ENCODE measurements around the gene SALL3.
"Not testable (repeated sequence)": the region's sequence is repeated elsewhere in the genome, so short reads cannot be mapped to it uniquely, and the experiment has no call there.

SALL3 gene

DNA sequence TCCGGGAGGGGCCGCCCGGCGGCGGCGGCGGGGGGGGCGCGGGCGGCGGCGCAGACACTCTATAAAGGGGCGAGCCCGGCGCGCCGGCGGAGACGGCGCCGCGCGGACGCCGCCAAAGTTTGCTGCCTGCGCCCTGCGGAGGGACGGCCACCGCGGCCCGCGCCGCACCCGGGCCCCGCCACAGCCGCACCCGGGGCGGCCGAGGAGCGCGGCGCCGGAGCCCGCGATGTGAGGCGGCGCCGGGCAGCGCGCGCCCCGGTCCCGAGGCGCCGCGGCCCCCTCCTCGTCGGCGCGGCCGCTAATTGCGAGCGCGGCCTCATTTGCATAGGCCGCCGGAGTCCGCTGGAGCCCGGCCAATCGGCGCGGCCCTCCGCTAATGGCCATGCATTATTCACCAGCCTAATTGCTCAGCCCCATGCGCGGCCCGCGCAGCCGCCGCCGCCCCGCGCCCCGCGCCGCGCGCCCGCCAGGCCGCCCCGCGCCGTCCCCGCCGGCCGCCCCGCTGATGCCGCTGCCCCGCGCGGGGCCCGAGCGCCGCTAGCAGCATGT is at the start of gene SALL3:
TSS of gene SALL3 (plus strand) at position 89 of the 549 bp plus-strand sequence. CDS start at position 546, 457 bp downstream.
- DNase-seq: no peak

DNA sequence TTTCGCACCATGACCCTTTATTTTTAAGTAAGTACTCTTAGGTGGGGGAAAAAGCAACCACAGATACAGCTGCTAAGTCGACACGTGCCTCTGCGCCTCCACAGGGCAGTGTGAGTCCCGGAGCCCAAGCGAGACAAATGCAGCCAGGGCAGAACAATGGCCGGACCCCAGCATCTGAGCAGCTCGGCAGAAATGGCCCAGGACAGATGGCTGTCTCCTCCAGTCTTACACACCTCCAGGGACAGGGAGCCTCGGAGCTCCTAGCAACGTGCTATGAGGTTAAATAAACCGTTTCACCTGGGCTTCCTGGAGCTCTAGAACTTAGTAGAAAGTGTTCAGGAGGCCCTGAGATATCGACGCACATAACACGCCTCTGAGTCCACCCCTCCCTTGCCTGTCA is 47.3 kb upstream of the SALL3 start:
- no peak for DNase-seq

DNA sequence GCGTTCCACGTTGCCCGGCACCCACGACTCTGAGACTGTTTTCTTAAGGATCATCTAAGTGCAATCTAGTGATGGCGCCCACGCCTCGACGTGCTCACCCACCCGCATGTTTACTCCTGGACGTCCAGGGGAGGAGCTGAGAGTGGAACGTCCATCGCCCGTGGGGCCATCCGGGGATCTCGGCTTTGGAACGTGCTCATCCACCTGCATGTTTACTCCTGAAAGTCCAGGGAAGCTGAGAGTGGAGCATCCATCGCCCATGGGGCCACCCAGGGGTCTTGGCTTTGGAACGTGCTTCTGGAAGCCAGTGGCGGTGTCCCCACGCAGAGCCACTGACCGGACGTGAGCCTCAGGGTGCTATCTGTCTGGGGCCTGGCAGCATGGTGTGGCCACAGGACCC is 45.6 kb upstream of the SALL3 start:
- DNase-seq: no peak

DNA sequence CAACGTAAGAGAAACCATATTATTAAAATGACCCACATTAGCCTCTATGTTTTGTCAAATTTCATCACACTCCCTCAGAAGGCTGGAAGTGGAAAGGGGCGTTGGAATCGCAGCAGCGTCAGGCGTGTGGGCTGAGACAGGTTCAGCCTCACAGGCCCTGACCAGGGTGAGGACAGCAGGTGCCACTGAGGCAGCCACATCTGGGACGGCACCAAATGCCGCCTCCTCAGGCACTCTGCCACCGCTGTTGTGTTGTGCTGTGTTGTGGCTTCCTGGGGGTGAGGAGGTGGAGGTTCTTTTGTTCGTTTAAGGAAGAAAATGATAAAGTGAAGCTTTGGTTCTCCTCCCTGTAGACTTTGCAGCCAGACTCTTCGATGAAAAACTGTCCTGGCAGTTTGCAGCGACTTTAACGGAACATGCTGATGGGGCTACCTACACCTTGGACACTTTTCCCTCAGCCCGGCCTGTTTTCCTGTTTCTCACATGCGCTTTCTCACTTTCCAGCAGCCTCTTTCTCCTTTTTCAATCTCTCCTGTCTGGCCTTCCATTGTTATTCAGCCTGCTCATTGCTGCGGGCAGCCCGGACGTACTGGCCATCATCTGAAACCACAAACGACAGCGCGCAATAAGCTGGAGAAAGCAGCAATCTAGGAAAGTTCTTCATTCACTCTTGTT is 44.9 kb upstream of the SALL3 start:
- DNase-seq: no peak

DNA sequence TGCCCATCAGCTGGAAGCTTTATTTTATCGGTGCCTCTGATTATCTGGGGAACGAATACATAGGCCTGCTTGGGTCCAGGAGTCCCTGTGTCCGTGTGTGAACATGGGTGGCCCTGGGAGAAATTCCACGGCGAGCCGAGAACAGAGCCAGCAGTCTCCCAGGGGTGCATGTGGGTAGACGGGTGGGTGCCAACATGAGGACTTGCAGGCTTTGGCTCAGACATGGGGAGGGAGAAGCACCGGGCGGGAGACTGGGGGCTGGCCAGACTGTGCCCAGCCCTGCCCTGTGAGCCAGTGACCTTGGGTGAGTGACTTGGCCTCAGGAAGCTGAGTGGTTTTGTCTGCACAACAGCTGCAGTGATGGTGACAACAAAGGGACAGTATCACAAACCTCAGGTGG is 44.2 kb upstream of the SALL3 start:
- no peak for DNase-seq

DNA sequence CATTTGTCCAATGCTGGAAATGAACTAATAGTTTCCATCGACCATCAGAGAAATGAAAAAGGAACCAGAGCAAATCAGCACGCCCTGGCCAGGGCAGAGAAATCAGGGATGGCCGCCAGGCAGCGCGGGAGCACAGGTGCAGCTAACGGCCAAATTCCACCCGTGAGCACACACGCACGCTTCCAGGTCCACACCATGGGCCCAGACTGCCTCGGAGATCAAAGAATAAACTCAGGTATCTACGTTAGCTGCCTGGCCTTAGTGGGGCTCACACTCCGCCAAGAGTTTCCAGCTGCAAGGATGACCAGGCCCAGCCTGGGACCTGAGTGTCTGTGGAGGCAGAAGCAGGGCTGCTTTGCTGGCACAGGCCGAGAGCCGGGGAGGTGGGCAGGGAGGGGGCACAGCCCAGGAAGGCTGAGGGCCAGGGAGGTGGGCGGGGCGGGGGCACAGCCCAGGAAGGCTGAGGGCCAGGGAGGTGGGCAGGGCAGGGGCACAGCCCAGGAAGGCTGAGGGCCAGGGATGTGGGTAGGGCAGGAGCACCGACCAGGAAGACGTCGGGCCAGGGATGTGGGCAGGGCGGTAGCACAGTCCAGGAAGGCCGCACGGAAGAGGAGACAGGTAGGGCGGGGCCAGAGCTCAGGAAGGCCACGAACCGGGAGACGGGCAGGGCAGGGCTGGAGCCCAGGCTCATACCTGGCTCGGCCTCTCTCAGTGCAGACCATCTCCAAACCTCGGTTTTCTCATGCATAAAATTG is 43.2 kb upstream of the SALL3 start:
- no peak for DNase-seq

DNA sequence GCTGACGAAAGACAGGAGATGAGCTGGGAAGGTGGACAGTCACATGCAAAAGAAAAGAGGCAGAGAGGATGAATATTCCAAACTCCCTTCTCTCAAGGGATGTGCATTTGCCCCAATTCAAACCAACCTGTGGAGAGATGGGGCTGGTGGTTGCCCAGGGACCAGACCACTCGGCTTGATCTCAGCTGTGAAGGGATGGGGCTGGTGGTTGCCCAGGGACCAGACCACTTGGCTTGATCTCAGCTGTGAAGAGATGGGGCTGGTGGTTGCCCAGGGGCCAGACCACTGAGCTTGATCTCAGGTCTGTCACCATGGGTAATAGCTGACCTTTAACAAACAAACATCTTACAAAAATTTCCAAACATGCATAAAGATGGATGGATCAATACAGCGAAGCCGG is 42.5 kb upstream of the SALL3 start:
- no peak for DNase-seq

DNA sequence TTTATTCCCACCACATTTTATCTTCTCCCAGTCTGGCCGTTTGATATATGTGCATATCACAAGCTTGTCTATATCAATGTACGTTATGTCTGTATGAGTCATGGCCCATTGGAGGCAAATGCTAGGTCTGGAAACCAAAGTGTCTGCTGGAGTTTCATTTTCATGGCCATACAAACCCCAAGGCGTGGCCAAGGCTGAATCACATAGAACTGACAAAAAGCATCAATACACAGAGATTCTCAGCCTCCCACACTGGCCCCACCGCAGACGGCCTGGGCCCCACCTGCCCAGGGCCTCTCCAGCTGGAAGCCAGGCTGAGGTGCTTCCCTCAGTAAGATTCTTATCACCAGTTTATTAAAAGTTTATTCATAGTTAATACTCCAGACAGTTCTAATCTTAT is 40.5 kb upstream of the SALL3 start:
- no peak for DNase-seq

DNA sequence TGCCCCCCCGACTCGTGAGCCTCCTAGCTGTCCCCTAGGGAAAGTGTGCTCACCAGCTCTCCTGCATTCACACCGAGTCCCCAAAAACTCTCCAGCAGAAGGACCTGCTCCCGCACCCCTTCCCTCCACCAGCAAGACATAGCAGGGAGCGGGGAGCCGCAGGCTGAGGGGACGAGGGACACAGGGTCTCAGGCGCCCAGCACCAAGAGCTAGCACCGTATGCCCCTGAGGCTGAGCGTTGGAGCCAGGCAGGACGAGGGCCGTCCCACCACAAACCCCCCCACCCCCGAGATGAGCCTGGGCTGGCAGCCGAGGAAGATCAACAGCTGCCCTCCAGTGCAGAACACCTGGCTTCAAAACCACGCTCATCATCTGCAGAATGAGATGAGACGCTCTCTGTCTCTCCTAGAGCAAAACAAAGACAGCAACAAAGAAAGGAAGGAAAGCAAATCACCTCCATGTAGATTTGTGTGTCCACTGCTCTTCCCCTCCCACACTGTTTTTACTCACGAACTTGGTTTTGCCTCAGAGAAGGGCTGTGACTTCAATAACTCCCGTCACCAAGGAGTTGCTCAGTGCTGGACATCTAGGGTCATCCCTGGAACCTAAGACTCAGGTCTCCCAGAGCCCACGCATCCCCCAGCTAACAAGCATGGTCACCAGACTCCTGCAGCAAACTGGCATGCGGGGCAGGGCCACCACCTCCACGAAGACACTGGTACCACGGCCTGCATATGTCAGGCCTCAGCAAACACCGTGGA is 39.7 kb upstream of the SALL3 start:
- DNase-seq: no peak

DNA sequence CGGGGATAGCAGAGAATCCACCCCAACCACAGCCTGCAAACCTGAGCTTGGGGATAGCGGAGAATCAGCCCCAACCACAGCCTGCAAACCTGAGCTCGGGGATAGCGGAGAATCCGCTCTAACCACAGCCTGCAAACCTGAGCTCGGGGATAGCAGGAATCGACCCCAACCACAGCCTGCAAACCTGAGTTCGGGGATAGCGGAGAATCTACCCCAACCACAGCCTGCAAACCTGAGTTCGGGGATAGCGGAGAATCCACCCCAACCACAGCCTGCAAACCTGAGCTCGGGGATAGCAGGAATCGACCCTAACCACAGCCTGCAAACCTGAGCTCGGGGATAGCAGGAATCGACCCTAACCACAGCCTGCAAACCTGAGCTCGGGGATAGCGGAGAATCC is 37.4 kb upstream of the SALL3 start:
- DNase-seq: not testable (repeated sequence)

DNA sequence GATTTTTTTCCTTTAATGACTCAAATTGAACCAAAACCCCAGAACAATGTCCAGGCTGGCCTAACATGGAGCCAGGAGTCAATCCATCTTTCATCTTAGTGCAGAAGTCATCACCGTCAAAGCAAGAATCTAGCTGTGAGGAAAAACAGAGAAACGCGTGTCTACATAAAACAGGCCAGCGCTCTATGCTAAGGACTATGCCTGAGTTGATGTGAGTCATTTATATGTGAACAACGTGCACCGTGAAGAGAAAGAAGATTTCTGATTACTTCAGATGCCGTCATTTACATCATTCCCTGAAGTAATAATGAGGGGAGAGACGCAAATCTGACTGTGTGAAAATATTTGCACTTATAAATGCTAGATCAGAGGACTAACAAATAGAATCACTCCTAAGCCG is 34.0 kb upstream of the SALL3 start:
- no peak for DNase-seq

DNA sequence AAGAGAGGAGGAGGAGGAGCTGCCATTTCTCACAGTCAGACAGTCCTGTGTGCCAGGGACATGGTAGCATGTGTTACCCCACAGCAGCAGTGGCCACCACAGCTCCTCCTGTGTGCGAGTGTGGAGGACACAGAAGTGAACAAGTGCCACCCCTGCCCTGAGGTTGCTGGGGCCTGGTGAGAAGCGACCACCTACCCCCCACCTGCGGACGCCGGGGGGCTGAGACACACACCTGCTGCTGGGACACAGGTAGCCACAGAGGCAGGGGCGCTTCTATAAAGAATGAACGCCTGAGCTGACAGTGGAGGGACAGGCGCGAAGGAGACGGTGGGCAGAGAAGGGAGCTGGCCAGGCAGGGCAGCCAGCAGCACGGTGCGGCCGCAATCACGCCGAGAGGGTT is 32.3 kb upstream of the SALL3 start:
- no peak for DNase-seq

DNA sequence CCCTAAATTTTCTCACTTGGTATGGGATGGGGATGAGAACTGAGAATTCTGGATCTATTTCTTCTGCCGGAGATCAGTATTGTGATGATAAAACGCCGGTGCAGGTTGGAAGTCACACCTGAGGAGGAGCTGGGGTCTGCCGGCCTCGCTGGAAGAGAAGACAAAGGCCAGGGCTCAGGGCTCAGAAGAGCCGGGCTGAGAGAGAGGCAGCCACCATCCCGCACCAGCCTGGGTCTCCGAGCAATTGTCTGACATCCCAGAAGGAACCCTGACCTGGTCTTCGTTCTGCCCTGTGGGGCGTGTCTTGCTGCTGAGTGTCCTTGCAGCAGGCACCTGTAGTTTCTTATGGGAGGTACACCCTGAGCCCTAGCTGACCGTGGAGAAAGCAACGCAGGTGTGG is 31.4 kb upstream of the SALL3 start:
- no peak for DNase-seq

DNA sequence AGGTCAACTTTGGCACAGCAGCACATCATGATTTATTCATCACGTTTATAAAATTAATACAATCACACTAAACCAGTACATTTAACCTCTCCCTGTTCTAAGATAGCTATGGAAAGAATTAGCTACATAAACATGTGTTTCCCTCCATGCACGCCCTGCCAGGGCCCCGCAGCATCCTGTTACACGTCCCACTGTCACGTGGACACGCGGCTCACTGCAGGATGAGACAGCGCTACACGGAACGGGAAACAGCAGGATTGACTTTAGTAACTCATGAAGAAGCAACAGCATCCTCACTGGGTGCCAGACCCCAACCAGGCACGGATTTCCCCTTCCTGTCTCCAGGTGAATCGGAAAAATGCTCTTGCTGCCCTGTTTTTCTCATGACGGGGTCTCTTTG is 30.9 kb upstream of the SALL3 start:
- DNase-seq: no peak

DNA sequence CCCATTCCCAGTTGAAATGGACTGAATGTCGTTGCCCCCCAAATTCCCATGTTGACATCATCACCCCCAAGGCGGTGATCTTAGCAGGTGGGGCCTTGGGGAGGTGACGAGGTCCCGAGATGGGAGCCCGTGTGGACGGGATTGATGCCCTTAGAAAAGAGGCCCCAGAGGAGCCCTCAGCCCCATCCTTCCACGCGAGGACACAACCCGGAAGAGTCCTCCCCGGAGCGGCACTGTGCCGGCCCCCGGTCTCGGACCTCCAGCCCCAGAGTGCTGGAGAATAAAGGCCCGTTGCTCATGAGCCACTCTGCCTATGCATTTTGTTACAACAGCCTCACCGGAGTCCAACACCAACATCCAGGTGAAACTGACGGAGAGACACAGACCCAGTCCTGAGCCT is 30.4 kb upstream of the SALL3 start:
- DNase-seq: no peak

DNA sequence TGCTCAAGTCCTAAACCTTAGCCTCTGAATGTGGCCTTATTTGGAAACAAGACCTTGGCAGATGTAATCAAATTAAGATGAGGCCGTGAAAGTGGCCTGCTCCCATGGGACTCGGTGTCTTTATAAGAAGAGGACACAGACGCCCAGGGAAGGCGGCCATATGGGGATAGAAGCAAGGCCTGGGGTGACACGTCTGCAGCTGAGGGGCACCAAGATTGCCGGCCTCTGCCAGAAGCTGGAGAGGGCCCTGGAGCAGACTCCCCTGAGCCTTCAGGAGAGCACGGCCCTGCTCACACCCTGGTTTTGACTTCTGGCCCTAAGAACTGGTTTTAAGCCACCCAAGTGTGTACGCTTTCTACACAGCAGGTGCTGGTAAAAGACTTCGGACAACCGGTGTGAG is 29.2 kb upstream of the SALL3 start:
- no peak for DNase-seq

DNA sequence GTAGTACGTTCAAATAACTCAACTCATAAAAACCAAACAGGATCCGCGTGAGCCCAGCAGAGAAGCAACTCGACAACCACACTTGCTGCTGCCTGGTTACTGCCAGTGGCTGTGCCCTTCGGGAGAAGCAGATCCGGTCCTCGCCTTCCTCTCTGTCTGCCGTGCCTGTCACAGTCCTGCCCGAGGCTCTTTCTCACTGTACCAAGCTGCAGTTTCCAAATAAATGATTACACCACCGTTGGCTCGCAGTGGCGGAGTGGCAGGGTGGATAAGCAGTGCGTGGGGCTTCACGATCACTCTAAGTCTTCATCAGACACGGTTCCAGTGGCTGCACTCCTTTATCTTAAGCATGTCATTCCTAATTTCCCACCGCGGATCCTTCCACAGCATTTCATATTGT is 26.1 kb upstream of the SALL3 start:
- no peak for DNase-seq

DNA sequence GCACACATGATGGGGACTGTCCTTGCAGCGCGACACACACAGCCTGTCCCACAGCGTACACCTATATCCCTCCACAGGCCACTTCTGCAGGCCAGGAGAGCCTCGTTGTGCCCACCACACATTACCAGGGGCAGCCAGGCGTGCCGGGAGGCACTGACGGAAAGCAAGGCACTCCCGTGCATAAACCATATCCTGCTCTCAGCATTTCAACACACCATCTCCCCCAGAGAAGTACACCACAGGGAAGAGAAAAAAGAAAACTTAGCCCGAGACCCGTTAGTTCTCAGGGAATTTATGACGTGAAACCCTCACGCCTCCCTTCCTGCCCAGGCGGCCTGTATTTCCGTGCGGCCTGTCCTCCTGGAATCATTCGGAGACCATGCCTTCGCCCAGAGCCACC is 24.6 kb upstream of the SALL3 start:
- DNase-seq: no peak

DNA sequence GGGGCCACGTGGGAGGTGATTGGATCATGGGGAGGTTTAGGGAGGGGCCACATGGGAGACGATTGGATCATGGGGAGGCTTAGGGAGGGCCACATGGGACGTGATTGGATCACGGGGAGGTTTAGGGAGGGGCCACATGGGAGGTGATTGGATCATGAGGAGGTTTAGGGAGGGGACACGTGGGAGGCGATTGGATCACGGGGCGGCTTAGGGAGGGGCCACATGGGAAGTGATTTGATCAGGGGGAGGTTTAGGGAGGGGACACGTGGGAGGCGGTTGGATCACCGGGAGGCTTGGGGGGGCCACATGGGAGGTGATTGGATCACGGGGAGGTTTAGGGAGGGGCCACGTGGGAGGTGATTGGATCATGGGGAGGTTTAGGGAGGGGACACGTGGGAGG is 22.5 kb upstream of the SALL3 start:
- DNase-seq: no peak

DNA sequence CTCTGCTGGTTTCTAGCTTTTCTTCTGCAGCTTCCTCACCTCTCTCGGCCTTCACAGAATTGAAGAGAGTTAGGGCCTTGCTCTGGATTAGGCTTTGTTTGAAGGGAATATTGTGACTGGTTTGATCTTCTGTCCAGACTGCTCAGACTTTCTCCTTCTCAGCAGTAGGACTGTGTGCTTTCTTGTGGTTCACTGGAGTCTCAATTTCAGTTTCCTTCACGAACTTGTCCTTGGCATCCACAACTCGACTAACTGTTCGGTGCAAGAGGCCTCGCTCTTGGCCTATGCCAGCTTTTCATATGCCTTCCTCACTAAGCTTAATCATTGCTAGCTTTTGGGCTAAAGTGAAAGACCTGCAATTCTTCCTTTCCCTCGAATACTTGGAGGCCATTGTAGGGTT is 18.9 kb upstream of the SALL3 start:
- no peak for DNase-seq

DNA sequence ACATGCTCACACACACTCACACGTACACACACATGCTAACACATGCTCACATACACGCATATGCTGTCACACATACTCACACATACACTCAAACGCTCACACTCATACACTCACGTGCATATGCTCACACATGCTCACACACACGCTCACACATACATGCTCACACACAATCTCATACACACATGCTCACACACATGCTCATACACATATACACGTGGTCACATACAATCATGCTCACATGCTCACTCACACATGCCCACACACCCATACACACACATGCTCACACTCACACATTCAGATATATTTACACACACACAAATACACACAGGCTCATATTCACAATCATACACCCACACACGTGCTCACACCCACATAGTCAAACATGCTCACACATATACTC is 17.5 kb upstream of the SALL3 start:
- DNase-seq: no peak

DNA sequence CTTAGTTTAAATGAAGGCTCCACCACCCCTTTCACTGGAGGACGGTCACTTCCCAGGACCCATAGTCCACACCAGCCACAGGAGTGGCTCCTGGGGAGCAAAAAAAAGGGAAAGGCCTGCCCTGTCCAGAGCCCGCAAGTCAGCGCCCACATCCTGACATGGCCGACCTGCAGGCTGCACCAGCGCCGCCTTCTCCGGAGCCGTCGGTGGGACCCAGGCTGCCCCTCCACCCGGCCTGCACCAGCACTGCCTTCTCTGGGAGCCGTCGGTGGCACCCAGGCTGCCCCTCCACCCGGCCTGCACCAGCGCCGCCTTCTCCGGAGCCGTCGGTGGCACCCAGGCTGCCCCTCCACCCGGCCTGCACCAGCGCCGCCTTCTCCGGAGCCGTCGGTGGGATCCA is 14.9 kb upstream of the SALL3 start:
- not testable (repeated sequence) for DNase-seq

DNA sequence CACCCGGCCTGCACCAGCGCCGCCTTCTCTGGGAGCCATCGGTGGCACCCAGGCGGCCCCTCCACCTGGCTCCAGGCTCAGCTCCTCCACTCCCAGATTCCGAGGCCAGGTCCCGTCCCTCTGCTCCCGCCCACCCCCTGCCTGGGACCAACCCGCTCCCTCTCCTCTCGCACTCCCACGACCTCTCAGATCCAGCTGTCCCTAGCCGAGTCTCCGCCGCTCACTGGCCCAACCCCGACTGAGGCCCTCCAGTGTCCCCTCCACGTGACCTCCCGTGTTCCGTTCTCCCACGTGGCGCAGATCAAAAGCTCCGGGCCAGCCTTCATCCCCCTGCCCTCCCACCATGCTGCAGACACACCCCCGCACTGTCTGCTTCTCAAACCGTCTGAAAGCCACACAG is 14.4 kb upstream of the SALL3 start:
- no peak for DNase-seq

Data from activated CD8-positive, alpha-beta memory T cell treated with anti-CD3 and anti-CD28 coated beads, Interleukin-2, amount 50 U/mL, for 4 hours (primary cell).